Liver (tissue), 9 donors: ENCODE measurements around the gene DNAJC8. TPM values are rescaled to one million over a fixed set of nuclear protein-coding genes. Genes with fewer than 3 reads are reported as not detected.

Experiments
- DNase-seq: peaks from one replicate; pipeline ENCODE4 v3.0.0-alpha.2; 2017; ENCODE audit warnings: low spot score
- H3K27ac ChIP-seq, 2 donors: one replicate each; pipeline ENCODE4 v1.7.0; 2013; ENCODE audit warnings: inconsistent platforms in 2 of 2, low read length in 2 of 2, control low read depth in 1 of 2, low read depth in 1 of 2, mild to moderate bottlenecking in 1 of 2
- H3K27me3 ChIP-seq, 4 donors: one replicate each; pipeline versions ENCODE4 v1.6.1 to v1.7.0; 2013; ENCODE audit warnings: low read length in 3 of 4, inconsistent platforms in 1 of 4, mild to moderate bottlenecking in 1 of 4, moderate library complexity in 1 of 4; ENCODE audit not compliant: control insufficient read depth in 4 of 4, insufficient read depth in 4 of 4
- H3K36me3 ChIP-seq, 4 donors: one replicate each; pipeline versions ENCODE4 v1.6.1 to v1.7.0; 2013; ENCODE audit warnings: low read length in 3 of 4, mild to moderate bottlenecking in 3 of 4, low read depth in 1 of 4, moderate library complexity in 1 of 4; ENCODE audit not compliant: control insufficient read depth in 4 of 4, insufficient read depth in 3 of 4
- H3K4me1 ChIP-seq, 4 donors: one replicate each; pipeline versions ENCODE4 v1.6.1 to v1.7.0; 2013; ENCODE audit warnings: low read length in 3 of 4, mild to moderate bottlenecking in 3 of 4, moderate library complexity in 1 of 4; ENCODE audit not compliant: control insufficient read depth in 4 of 4, insufficient read depth in 4 of 4
- H3K4me3 ChIP-seq, 3 donors: one replicate each; pipeline versions ENCODE4 v1.6.1 to v1.7.0; 2013; ENCODE audit warnings: low read length in 3 of 3, control low read depth in 1 of 3, low read depth in 1 of 3, mild to moderate bottlenecking in 1 of 3
- H3K9ac ChIP-seq, 2 donors: one replicate each; pipeline ENCODE4 v1.7.0; 2013; ENCODE audit warnings: low read length in 2 of 2, mild to moderate bottlenecking in 2 of 2, moderate library complexity in 2 of 2, control low read depth in 1 of 2, low read depth in 1 of 2
- H3K9me3 ChIP-seq, 4 donors: one replicate each; pipeline versions ENCODE4 v1.6.1 to v1.7.0; 2013; ENCODE audit warnings: low read length in 3 of 4; ENCODE audit not compliant: control insufficient read depth in 4 of 4
- ATF3 ChIP-seq: IDR thresholded peaks from 2 replicates; pipeline ENCODE4 v1.6.1; 2016; ENCODE audit warnings: antibody characterized with exemption
- CTCF ChIP-seq: fragments of 150-350 bp; IDR thresholded peaks from 2 replicates; pipeline ENCODE4 v1.5.1; 2017; ENCODE audit warnings: improper control_type of control experiment, low read depth, low read length; ENCODE audit not compliant: missing input control
- EGR1 ChIP-seq, 2 donors: IDR thresholded peaks; 2 replicates each; pipeline ENCODE4 v1.6.1; 2016 to 2018; ENCODE audit warnings: antibody characterized with exemption in 2 of 2, low read depth in 2 of 2
- FOXA1 ChIP-seq: IDR thresholded peaks from 2 replicates; pipeline ENCODE4 v1.6.1; 2016; ENCODE audit warnings: antibody characterized with exemption
- FOXA2 ChIP-seq: IDR thresholded peaks from 2 replicates; pipeline ENCODE4 v1.6.1; 2016; ENCODE audit warnings: antibody characterized with exemption
- GABPA ChIP-seq, 2 donors: IDR thresholded peaks in 1 of 2; conservative IDR thresholded peaks in 1 of 2; 2 replicates each; pipeline ENCODE4 v1.6.1; 2016; ENCODE audit warnings: antibody characterized with exemption in 2 of 2, mild to moderate bottlenecking in 1 of 2, moderate library complexity in 1 of 2
- HNF4A ChIP-seq, 2 donors: conservative IDR thresholded peaks; 2 replicates each; pipeline ENCODE4 v1.6.1; 2016; ENCODE audit warnings: antibody characterized with exemption in 2 of 2, mild to moderate bottlenecking in 2 of 2
- HNF4G ChIP-seq: IDR thresholded peaks from 2 replicates; pipeline ENCODE4 v1.6.1; 2016; ENCODE audit warnings: antibody characterized with exemption
- JUND ChIP-seq, 2 donors: IDR thresholded peaks; 2 replicates each; pipeline ENCODE4 v1.6.1; 2016; ENCODE audit warnings: antibody characterized with exemption in 2 of 2
- NR2F2 ChIP-seq: IDR thresholded peaks from 2 replicates; pipeline ENCODE4 v1.6.1; 2016; ENCODE audit warnings: antibody characterized with exemption
- RAD21 ChIP-seq, 2 donors: IDR thresholded peaks; 2 replicates each; pipeline ENCODE4 v1.6.1; 2016; ENCODE audit warnings: antibody characterized with exemption in 2 of 2, mild to moderate bottlenecking in 2 of 2
- REST ChIP-seq: IDR thresholded peaks from 2 replicates; pipeline ENCODE4 v1.6.1; 2016; ENCODE audit warnings: antibody characterized with exemption, mild to moderate bottlenecking
- RXRA ChIP-seq, 2 donors: IDR thresholded peaks; 2 replicates each; pipeline ENCODE4 v1.6.1; 2017 to 2018; ENCODE audit warnings: antibody characterized with exemption in 2 of 2, mild to moderate bottlenecking in 1 of 2
- SP1 ChIP-seq: IDR thresholded peaks from 2 replicates; pipeline ENCODE4 v1.6.1; 2018; ENCODE audit warnings: antibody characterized with exemption, mild to moderate bottlenecking
- TAF1 ChIP-seq: conservative IDR thresholded peaks from 2 replicates; pipeline ENCODE4 v1.6.1; 2016; ENCODE audit warnings: antibody characterized with exemption, mild to moderate bottlenecking
- YY1 ChIP-seq: IDR thresholded peaks from 2 replicates; pipeline ENCODE4 v1.6.1; 2016; ENCODE audit warnings: antibody characterized with exemption, mild to moderate bottlenecking
- ZBTB33 ChIP-seq: IDR thresholded peaks from 2 replicates; pipeline ENCODE4 v1.6.1; 2016; ENCODE audit warnings: antibody characterized with exemption
- WGBS: extraction: QIAGEN DNeasy Blood & Tissue Kit; methylation state at CpG from one replicate; pipeline ENCODE4 v1.1.7; 2013; 5-methylcytosine and 5-hydroxymethylcytosine counted together
- polyA plus RNA-seq, 2 donors: library from polyadenylated mRNA; stranded (reverse) in 1 of 2; unstranded in 1 of 2; fragments of 200-250 nt in 1 of 2; fragments of >200 nt in 1 of 2; fragmentation: Nextera tagmentation in 1 of 2; extraction: Ambion mirVana in 1 of 2; gene quantifications; one replicate each; pipeline versions ENCODE4 v1.2.1 to v1.2.3, GENCODE V29; 2013 to 2015
- total RNA-seq, 2 donors: library from RNA; depleted of rRNA; stranded (reverse); fragments of >200 nt; gene quantifications; one replicate each; pipeline ENCODE4 v1.2.3, GENCODE V29; 2014
- TF ChIP-seq, protein P1 (sequence below): IDR thresholded peaks from 2 replicates; pipeline ENCODE4 v1.6.1; 2016; ENCODE audit warnings: antibody characterized with exemption
- donor health status: healthy.
- donor health status: healthy.
- donor health status: healthy.
- donor health status: healthy.
- donor health status: healthy.

Gene DNAJC8
- total and polyA plus RNA-seq, 4 donors = 14.9 to 38.6 (median 25.2) TPM

DNA sequence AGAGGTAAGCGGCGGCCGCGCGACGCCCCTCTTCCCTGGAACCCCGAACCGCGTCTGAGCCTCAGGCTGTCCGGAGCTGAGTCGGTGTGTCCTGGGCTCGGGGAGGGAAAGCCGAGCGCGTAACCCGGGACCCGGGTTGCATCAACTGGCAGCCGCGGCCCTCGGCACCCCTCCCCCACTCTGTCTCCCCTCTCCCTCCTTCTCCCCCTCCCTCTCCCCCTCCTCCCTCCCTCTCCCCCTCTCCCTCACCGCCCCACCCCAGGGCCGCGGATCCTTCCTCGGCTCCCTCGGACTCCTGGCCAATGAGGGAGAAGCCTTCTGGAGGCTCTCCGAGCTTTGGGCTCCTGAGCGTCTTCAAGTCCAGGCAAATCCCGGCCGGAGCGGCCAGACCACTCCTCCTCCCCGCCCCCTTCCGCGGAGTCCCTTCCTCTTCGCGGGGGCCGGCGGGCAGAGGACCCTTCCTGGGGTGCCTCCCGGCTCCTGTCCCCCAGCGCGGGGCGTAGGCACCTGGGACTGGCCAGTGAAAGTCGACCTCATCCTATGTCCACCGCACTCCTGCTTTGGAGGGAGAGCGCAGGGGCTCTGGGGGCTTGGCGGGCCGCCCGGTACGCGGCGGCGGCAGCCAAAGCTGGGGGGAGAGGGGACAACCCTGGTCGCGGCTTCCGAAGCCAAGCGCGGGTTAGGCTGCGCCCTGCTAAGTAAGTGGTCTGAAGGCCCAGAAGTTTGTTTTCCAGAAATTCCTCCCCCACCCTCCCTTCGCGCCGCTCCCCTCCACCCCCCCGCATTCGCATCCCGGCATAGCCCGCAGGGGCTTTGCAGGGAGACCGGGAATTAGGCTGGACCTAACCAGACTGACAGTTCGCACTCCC lies 27.3 kb upstream of the DNAJC8 start:
- peak overlapping the region; percentile 75 to 98 (median 85) for H3K4me3 ChIP-seq
- DNase-seq = peak; percentile 66
- peak overlapping the region; percentile 84 to 85 for H3K9ac ChIP-seq
- H3K27me3 ChIP-seq = no peaks in the 10 kb centered on the region
- peak overlapping the region; percentile 82 to 94 for H3K27ac ChIP-seq
- no peaks in the 10 kb centered on the region for H3K9me3 ChIP-seq
- H3K4me1 ChIP-seq = peaks cover 0 to 45% (median 33%) of the 10 kb centered on the region in 4 donors
- no peak for TF ChIP-seq EGR1 (IDR thresholded peaks at IDR 0.05; ENCODE audit: low read depth in 2 of 2)
- no peak for TF ChIP-seq HNF4A (conservative IDR thresholded peaks at IDR 0.05)
- no peaks in the 10 kb centered on the region for H3K36me3 ChIP-seq
- whole genome bisulfite sequencing = under 1% methylated on average over 65 of the region's 66 CpGs

- Histone ChIP-seq H3K4me1 (peaks cover 0 to 38% (median 27%) of the 10 kb centered on the region in 4 donors), H3K4me3 (peak within 1 kb of the TSS; percentile 75 to 98 (median 85)), H3K27me3 (no peaks in the 10 kb centered on the region), H3K9ac (peak within 1 kb of the TSS; percentile 47 to 84), H3K27ac (peak within 1 kb of the TSS; percentile 82 to 94), H3K9me3 (no peaks in the 10 kb centered on the region), H3K36me3 (no peaks in the 10 kb centered on the region)
- TF ChIP-seq FOXA1 (no peak), JUND (IDR thresholded peaks at IDR 0.05) (peak; percentile 20 to 61), SP1 (peak; percentile 86), RAD21 (IDR thresholded peaks at IDR 0.05) (peak; percentile 19 to 37), REST (peak; percentile 94), TAF1 (peak; percentile 97), RXRA (IDR thresholded peaks at IDR 0.05) (peak; percentile 21 to 47), FOXA2 (no peak), ZBTB33 (peak; percentile 41), YY1 (peak; percentile 68), EGR1 (IDR thresholded peaks at IDR 0.05; ENCODE audit: low read depth in 2 of 2) (peak in 1 of 2 donors; percentile 58), ATF3 (peak; percentile 27), GABPA (IDR thresholded peaks at IDR 0.05 in 1 of 2, conservative IDR thresholded peaks at IDR 0.05 in 1 of 2) (peak in 1 of 2 donors; percentile 64), HNF4A (conservative IDR thresholded peaks at IDR 0.05) (peak; percentile 20 to 25), HNF4G (no peak), NR2F2 (peak; percentile 53), CTCF (no peak)
- TF ChIP-seq, protein P1, sequence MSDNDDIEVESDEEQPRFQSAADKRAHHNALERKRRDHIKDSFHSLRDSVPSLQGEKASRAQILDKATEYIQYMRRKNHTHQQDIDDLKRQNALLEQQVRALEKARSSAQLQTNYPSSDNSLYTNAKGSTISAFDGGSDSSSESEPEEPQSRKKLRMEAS = peak; percentile 40
- peak; percentile 99 for DNase-seq
- under 1% methylated on average over 76 of the region's 76 CpGs for WGBS
These were observed 26.6 kb upstream of the DNAJC8 start, which contains the start of gene SESN2 for GRCh38 chr1:28259252-28259933. Gene SESN2, plus strand, starts transcription at chr1:28259518. Its CDS starts 330 bp downstream, at chr1:28259848.
